Measurements from ENCODE around the gene CORO1C.

CORO1C gene

GRCh38 chr12:108597559-108598471 lies 133.5 kb downstream of the CORO1C start, which contains the start of gene TMEM119:
TSS of gene TMEM119 (minus strand) at chr12:108598084. CDS start at chr12:108592383, 5,701 bp downstream.
- DNase-seq, result no peak

- no peak for DNase-seq
Measured at GRCh38 chr12:108596854-108597558, 134.3 kb downstream of the CORO1C start.

- DNase-seq, result no peak
Measured at GRCh38 chr12:108595711-108596647, 135.3 kb downstream of the CORO1C start.

All from CD4-positive, alpha-beta T cell treated with Interleukin-17A for 1 hour (primary cell).